Activated T-helper 1 cell treated with Interleukin-2 at 50 U/mL for 16 hours (primary cell): ENCODE data around the gene AP5B1.
A peak's percentile ranks its signal among the peaks of the same experiment; 100 is the strongest.

Source experiments
- DNase-seq: peaks from one replicate; pipeline ENCODE4 v3.0.0-alpha.2; 2020; ENCODE audit warnings: low read depth

Gene AP5B1

GRCh38 chr11:65801153-65801987, 20.6 kb upstream of the AP5B1 start:
- DNase-seq: no peak

GRCh38 chr11:65798882-65799281, 18.1 kb upstream of the AP5B1 start:
- no peak for DNase-seq

GRCh38 chr11:65797711-65798110, 16.9 kb upstream of the AP5B1 start:
- no peak for DNase-seq

- DNase-seq: no peak
Observed at GRCh38 chr11:65796726-65797601, 16.2 kb upstream of the AP5B1 start.

- DNase-seq: no peak
Observed at GRCh38 chr11:65794570-65795510, 14.1 kb upstream of the AP5B1 start.

GRCh38 chr11:65793625-65794400, 13.0 kb upstream of the AP5B1 start:
- no peak for DNase-seq

GRCh38 chr11:65793144-65793581, 12.4 kb upstream of the AP5B1 start:
- DNase-seq: no peak

GRCh38 chr11:65792456-65792855, 11.7 kb upstream of the AP5B1 start:
- DNase-seq: no peak

GRCh38 chr11:65791719-65792213, 11.0 kb upstream of the AP5B1 start:
- DNase-seq: peak; percentile 34

- no peak for DNase-seq
Observed at GRCh38 chr11:65790902-65791650, 10.3 kb upstream of the AP5B1 start.

- DNase-seq: no peak
Observed at GRCh38 chr11:65790104-65790901, 9.5 kb upstream of the AP5B1 start.

GRCh38 chr11:65789230-65790103, 8.7 kb upstream of the AP5B1 start:
- DNase-seq: no peak

- no peak for DNase-seq
Observed at GRCh38 chr11:65788821-65789220, 8.0 kb upstream of the AP5B1 start.

GRCh38 chr11:65787649-65788622, 7.2 kb upstream of the AP5B1 start:
- no peak for DNase-seq

- DNase-seq: no peak
Observed at GRCh38 chr11:65786786-65787636, 6.2 kb upstream of the AP5B1 start, which contains the start of gene OVOL1. OVOL1 (plus strand) TSS chr11:65787063; CDS start chr11:65787374, 311 bp downstream.
